Globus pallidus (tissue), 1 donor: ENCODE results near the gene COL8A2.

Experiments used
- DNase-seq: peaks from one replicate; pipeline ENCODE4 v3.0.0-alpha.2; 2015; ENCODE audit warnings: low spot score

COL8A2 gene

GRCh38 chr1:36055706-36056105, 69.3 kb downstream of the COL8A2 start:
- no peak for DNase-seq

DNA sequence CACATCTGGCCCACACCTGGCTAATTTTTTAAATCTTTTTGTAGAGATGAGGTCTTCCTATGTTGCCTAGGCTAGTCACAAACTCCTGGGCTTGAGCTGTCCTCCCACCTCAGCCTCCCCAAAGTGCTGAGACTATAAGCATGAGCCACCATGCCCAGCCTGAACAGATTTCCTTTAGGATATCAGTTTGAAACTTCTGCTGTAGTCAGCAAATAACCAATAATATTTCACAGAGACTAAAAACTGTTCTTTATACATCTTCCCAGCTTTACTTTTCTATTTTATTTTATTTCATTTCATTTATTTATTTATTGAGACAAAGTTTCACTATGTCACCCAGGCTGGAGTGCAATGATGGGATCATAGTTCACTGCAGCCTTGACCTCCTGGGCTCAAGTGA, 71.0 kb downstream of the COL8A2 start:
- no peak for DNase-seq

GRCh38 chr1:36051821-36052220, 73.2 kb downstream of the COL8A2 start:
- DNase-seq: no peak
